ENCODE measurements around the gene PHF12. TPM values are rescaled to one million over a fixed set of nuclear protein-coding genes. Genes with fewer than 3 reads are reported as not detected.

Gene PHF12
- polyA plus RNA-seq, 4 donors = 42.3 to 48.1 (median 46.4) TPM

- no peak for DNase-seq (ENCODE audit: low read depth in 4 of 4, low spot score in 3 of 4)
Observed at GRCh38 chr17:28977659-28978355, 26.5 kb upstream of the PHF12 start.

- DNase-seq (ENCODE audit: low read depth in 4 of 4, low spot score in 3 of 4) = no peak
Observed at GRCh38 chr17:28975646-28976045, 24.3 kb upstream of the PHF12 start.

- no peak for DNase-seq (ENCODE audit: low read depth in 4 of 4, low spot score in 3 of 4)
Observed at GRCh38 chr17:28975031-28975430, 23.7 kb upstream of the PHF12 start.

- DNase-seq (ENCODE audit: low read depth in 4 of 4, low spot score in 3 of 4) = no peak
Observed at GRCh38 chr17:28974451-28974850, 23.1 kb upstream of the PHF12 start.

GRCh38 chr17:28973425-28973824 lies 22.1 kb upstream of the PHF12 start:
- DNase-seq (ENCODE audit: low read depth in 4 of 4, low spot score in 3 of 4) = no peak

- DNase-seq (ENCODE audit: low read depth in 4 of 4, low spot score in 3 of 4) = no peak
Observed at GRCh38 chr17:28972437-28972836, 21.1 kb upstream of the PHF12 start.

GRCh38 chr17:28970879-28971278 lies 19.6 kb upstream of the PHF12 start:
- DNase-seq (ENCODE audit: low read depth in 4 of 4, low spot score in 3 of 4) = no peak

GRCh38 chr17:28969706-28970393 lies 18.5 kb upstream of the PHF12 start:
- DNase-seq (ENCODE audit: low read depth in 4 of 4, low spot score in 3 of 4) = no peak

GRCh38 chr17:28968914-28969295 lies 17.6 kb upstream of the PHF12 start:
- DNase-seq (ENCODE audit: low read depth in 4 of 4, low spot score in 3 of 4) = no peak

- DNase-seq (ENCODE audit: low read depth in 4 of 4, low spot score in 3 of 4) = peak in 2 of 4 donors; percentile 51 to 52
Observed at GRCh38 chr17:28968231-28968913, 17.1 kb upstream of the PHF12 start.

GRCh38 chr17:28967221-28968135 lies 16.2 kb upstream of the PHF12 start:
- no peak for DNase-seq (ENCODE audit: low read depth in 4 of 4, low spot score in 3 of 4)

- no peak for DNase-seq (ENCODE audit: low read depth in 4 of 4, low spot score in 3 of 4)
Observed at GRCh38 chr17:28963841-28964240, 12.5 kb upstream of the PHF12 start.

GRCh38 chr17:28963055-28963611 lies 11.8 kb upstream of the PHF12 start:
- no peak for DNase-seq (ENCODE audit: low read depth in 4 of 4, low spot score in 3 of 4)

- DNase-seq (ENCODE audit: low read depth in 4 of 4, low spot score in 3 of 4) = no peak
Observed at GRCh38 chr17:28961391-28961790, 10.1 kb upstream of the PHF12 start.

- DNase-seq (ENCODE audit: low read depth in 4 of 4, low spot score in 3 of 4) = no peak
Observed at GRCh38 chr17:28960256-28961061, 9.1 kb upstream of the PHF12 start.

GRCh38 chr17:28959471-28959871 lies 8.2 kb upstream of the PHF12 start:
- no peak for DNase-seq (ENCODE audit: low read depth in 4 of 4, low spot score in 3 of 4)

- no peak for DNase-seq (ENCODE audit: low read depth in 4 of 4, low spot score in 3 of 4)
Observed at GRCh38 chr17:28958820-28959455, 7.6 kb upstream of the PHF12 start.

- DNase-seq (ENCODE audit: low read depth in 4 of 4, low spot score in 3 of 4) = no peak
Observed at GRCh38 chr17:28957992-28958355, 6.7 kb upstream of the PHF12 start.
